Ovary (tissue), 9 donors: ENCODE data around the gene SLC48A1. TPM values are rescaled to one million over a fixed set of nuclear protein-coding genes. Genes with fewer than 3 reads are reported as not detected.
A peak's percentile ranks its signal among the peaks of the same experiment; 100 is the strongest.

Experiments used
- DNase-seq, 5 donors: peaks; one replicate each; pipeline ENCODE4 v3.0.0-alpha.2; 2019 to 2020
- H3K27ac ChIP-seq, 2 donors: fragments of 200-600 bp; one replicate each; pipeline versions ENCODE4 v1.5.1 to v1.8.0; 2019 to 2022
- H3K27me3 ChIP-seq: fragments of 200-600 bp; one replicate; pipeline ENCODE4 v1.8.0; 2022
- H3K36me3 ChIP-seq: fragments of 200-600 bp; sonication (generic); one replicate; pipeline ENCODE4 v1.5.1; 2019
- H3K4me1 ChIP-seq: one replicate; pipeline ENCODE4 v1.8.1; 2013; ENCODE audit warnings: mild to moderate bottlenecking, moderate library complexity; ENCODE audit not compliant: insufficient read depth
- H3K4me3 ChIP-seq: fragments of 200-600 bp; sonication (generic); one replicate; pipeline ENCODE4 v1.5.1; 2017
- H3K9me3 ChIP-seq, 2 donors: fragments of 200-600 bp in 1 of 2; sonication (generic) in 1 of 2; one replicate each; pipeline versions ENCODE4 v1.5.1 to v1.8.1; 2013 to 2019; ENCODE audit warnings: mild to moderate bottlenecking in 1 of 2, moderate library complexity in 1 of 2
- EP300 ChIP-seq: sonication (generic); formaldehyde crosslinking; IDR thresholded peaks from one replicate; pipeline ENCODE4 v1.6.1; 2017; ENCODE audit warnings: antibody characterized with exemption
- POLR2A ChIP-seq: fragments of 450-650 bp; IDR thresholded peaks from one replicate; pipeline ENCODE4 v1.6.1; 2017; ENCODE audit warnings: antibody characterized with exemption, mild to moderate bottlenecking, moderate library complexity
- WGBS, 3 donors: extraction: QIAGEN DNeasy Blood & Tissue Kit in 1 of 3; methylation state at CpG; one replicate each; pipeline versions ENCODE4 v1.1.5 to v1.1.7; 2013 to 2017; 5-methylcytosine and 5-hydroxymethylcytosine counted together
- intact Hi-C, 4 donors: fragments of 100-400 bp; cut with DNase I; formaldehyde crosslinking; loops; one replicate each; pipeline versions ENCODE4 v1.11.0 to v1.15.1; 2022 to 2023
- polyA plus RNA-seq, 2 donors: library from polyadenylated mRNA; stranded (reverse); fragments of 200-250 nt in 1 of 2; fragments of 350-450 nt in 1 of 2; fragmentation: Illumina TruSeq in 1 of 2; extraction: RNeasy Lipid Tissue Mini Kit (QIAGEN cat#74804) in 1 of 2; gene quantifications; one replicate each; pipeline ENCODE4 v1.2.3, GENCODE V29; 2013 to 2014
- total RNA-seq, 7 donors: library from RNA; depleted of rRNA in 2 of 7; stranded (reverse); fragments of >200 nt in 2 of 7; fragmentation: NEBNext Ultra II Directional in 3 of 7; extraction: Animal tissue kit (Norgen Biotek cat#: 25700) in 3 of 7; gene quantifications; one replicate each; pipeline versions ENCODE4 v1.1.0 to v1.2.4, GENCODE V29; 2016 to 2023
- TF ChIP-seq, protein P1 (sequence below), 3 donors: fragments of 450-650 bp in 2 of 3; fragments of 200-600 bp in 1 of 3; IDR thresholded peaks; one replicate each; pipeline versions ENCODE4 v1.5.1 to v1.8.0; 2016 to 2022; ENCODE audit warnings: antibody characterized with exemption in 3 of 3, mild to moderate bottlenecking in 1 of 3
- donor health status: DM: no; HTN: no; CAD: no; lungs with moderate emphysema.
- donor health status: DM: no; HTN: no; CAD: no.
- donor health status: Bipolar disorder and iron deficiency.
- donor health status: DM: yes; HTN: yes; CAD: no.
- donor health status: DM: no; HTN: no; CAD: no.
- donor health status: DM: yes; HTN: yes; CAD: no.

Gene SLC48A1
- total and polyA plus RNA-seq, 9 donors, result 24.1 to 143 (median 68.7) TPM

DNA sequence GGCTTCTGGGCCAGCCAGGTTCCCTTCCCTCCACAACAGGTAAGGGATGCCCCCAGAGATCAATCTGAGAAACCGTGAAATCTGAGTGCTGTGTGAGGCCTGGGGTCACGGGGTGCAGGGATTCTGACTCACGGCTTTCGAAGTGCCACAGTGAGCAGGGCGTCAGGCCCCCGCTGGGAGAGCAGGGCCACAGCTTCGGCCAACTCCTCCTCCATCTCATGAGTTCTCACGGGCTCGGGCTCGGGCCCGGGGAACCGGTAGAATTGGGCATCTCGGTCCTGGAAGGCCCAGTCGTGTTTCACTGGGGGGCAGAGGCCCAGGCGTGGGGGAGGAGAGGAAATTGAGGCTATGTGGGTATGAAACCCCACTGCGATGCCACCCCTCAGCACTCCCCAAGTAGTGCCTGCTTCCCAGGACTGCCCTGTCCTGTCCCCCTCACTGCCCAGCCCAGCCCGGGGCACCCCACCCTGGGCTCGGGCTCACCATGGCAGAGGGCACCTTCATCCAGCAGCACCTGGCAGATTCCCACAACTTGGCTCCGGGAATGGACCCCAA is 22.0 kb upstream of the SLC48A1 start:
- Histone ChIP-seq H3K4me3 (no peak overlapping the region), H3K36me3 (no peaks in the 10 kb centered on the region), H3K9me3 (no peaks in the 10 kb centered on the region), H3K27ac (peak overlapping the region in 1 of 2 donors; percentile 34), H3K27me3 (no peaks in the 10 kb centered on the region), H3K4me1 (peaks cover 12% of the 10 kb centered on the region)
- 74 to 81% (median 79%) methylated on average over 19 of the region's 19 CpGs for WGBS, 3 donors
- TF ChIP-seq EP300 (no peak), POLR2A (no peak)
- TF ChIP-seq, protein P1, sequence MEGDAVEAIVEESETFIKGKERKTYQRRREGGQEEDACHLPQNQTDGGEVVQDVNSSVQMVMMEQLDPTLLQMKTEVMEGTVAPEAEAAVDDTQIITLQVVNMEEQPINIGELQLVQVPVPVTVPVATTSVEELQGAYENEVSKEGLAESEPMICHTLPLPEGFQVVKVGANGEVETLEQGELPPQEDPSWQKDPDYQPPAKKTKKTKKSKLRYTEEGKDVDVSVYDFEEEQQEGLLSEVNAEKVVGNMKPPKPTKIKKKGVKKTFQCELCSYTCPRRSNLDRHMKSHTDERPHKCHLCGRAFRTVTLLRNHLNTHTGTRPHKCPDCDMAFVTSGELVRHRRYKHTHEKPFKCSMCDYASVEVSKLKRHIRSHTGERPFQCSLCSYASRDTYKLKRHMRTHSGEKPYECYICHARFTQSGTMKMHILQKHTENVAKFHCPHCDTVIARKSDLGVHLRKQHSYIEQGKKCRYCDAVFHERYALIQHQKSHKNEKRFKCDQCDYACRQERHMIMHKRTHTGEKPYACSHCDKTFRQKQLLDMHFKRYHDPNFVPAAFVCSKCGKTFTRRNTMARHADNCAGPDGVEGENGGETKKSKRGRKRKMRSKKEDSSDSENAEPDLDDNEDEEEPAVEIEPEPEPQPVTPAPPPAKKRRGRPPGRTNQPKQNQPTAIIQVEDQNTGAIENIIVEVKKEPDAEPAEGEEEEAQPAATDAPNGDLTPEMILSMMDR (IDR thresholded peaks at IDR 0.05), result no peak
- no peak for DNase-seq
- intact Hi-C loops, result no loop called here

DNA sequence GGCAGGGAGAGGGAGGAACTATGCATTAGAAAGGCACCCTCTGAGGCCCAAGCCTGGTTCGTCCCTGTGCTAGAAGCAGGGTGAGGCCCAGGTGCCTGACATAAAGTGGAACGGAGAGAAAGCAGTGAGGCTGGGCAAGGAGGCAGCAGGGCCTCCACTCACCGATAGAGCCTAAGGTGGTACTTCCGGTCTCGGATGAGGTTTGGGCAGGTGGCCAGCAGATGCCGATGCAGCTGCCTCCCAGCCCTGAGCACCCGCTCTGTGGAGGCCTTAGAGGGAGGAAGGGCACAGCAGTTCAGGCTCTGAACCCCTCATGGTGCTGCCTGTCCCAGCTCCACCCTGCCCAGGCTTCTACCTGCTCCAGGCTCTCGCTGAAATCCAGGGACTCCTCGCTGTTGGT is 21.5 kb upstream of the SLC48A1 start:
- H3K27me3 ChIP-seq, result no peaks in the 10 kb centered on the region
- intact Hi-C loops, result no loop called here
- WGBS, 3 donors, result 63 to 81% (median 66%) methylated on average over 9 of the region's 9 CpGs
- H3K36me3 ChIP-seq, result no peaks in the 10 kb centered on the region
- no peak overlapping the region for H3K27ac ChIP-seq
- H3K4me1 ChIP-seq, result peaks cover 15% of the 10 kb centered on the region
- no peaks in the 10 kb centered on the region for H3K9me3 ChIP-seq
- H3K4me3 ChIP-seq, result no peak overlapping the region
- TF ChIP-seq EP300 (no peak), POLR2A (no peak)
- TF ChIP-seq, protein P1 (IDR thresholded peaks at IDR 0.05), result no peak
- no peak for DNase-seq

DNA sequence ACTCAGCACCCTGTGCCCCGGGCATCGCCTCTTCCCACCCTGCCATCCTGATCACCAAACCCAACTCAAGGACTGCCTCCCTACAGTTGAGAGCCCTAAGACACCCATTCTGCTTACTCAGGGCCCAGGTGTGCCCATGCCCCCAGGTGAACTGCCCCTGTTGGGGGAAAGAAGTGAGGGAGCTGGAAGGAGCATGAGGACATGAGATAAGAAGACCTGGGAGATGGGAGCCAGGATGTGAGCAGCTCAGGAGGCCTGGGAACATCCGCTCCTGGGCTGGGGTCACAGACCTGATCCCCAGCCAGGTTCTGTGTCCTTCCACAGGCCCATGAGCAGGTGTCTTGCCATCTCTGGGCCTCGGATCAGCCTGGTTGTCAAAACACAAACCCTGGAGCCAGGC is 20.9 kb upstream of the SLC48A1 start:
- Histone ChIP-seq H3K9me3 (no peaks in the 10 kb centered on the region), H3K27ac (no peak overlapping the region), H3K27me3 (no peaks in the 10 kb centered on the region), H3K36me3 (no peaks in the 10 kb centered on the region), H3K4me1 (peaks cover 16% of the 10 kb centered on the region), H3K4me3 (no peak overlapping the region)
- 77 to 89% (median 86%) methylated on average over 4 of the region's 4 CpGs for WGBS, 3 donors
- DNase-seq, result no peak
- TF ChIP-seq EP300 (no peak), POLR2A (no peak)
- TF ChIP-seq, protein P1 (IDR thresholded peaks at IDR 0.05), result no peak
- intact Hi-C loops, result no loop called here

DNA sequence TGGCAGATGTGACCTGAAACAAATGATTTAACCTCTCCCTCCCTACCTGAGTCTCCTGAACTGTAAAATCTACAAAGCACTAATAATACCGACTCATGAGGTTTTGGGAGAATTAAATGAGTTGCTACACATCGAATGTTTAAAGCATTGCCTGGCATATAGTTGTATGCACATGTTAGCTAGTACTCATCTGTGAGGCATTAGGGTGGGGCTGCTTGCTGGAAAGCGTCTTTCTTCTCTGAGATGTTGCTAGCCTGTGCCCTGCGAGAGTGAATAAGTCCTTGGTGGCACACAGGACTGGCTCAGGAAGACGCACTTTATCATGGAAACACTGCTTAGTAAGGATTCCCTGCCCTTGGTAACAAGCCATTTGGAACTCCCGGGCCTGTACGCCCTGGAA is 20.5 kb upstream of the SLC48A1 start:
- Histone ChIP-seq H3K9me3 (no peaks in the 10 kb centered on the region), H3K4me3 (no peak overlapping the region), H3K4me1 (peaks cover 18% of the 10 kb centered on the region), H3K36me3 (no peaks in the 10 kb centered on the region), H3K27me3 (no peaks in the 10 kb centered on the region), H3K27ac (peak overlapping the region in 1 of 2 donors; percentile 36)
- 63 to 78% (median 71%) methylated on average over 7 of the region's 7 CpGs for WGBS, 3 donors
- intact Hi-C loops, result no loop called here
- DNase-seq, result no peak
- TF ChIP-seq, protein P1 (IDR thresholded peaks at IDR 0.05), result no peak
- TF ChIP-seq POLR2A, result no peak
- no peak for TF ChIP-seq EP300
